Endothelial cell of umbilical vein (primary cell): ENCODE data around the gene RNF213. TPM values are rescaled to one million over a fixed set of nuclear protein-coding genes. Genes with fewer than 3 reads are reported as not detected.

Source experiments
- BruUV-seq: library from RNA; stranded (reverse); fragments of 400-500 nt; replicated peaks from 2 replicates; lab custom pipeline; 2021; lab: Mats Ljungman, UMichigan
- CTCF ChIA-PET: fragments of 300-600, 350-600 bp; sonication (Branson Sonifier 250); formaldehyde crosslinking; loops from one replicate; lab custom pipeline; 2021; ENCODE audit warnings: antibody characterized with exemption, inconsistent platforms; lab: Charles Lee
- POLR2A ChIA-PET: fragments of 300-600, 350-600 bp; sonication (Branson Sonifier 250); formaldehyde crosslinking; loops from one replicate; lab custom pipeline; 2021; ENCODE audit warnings: antibody characterized with exemption, inconsistent platforms; lab: Charles Lee
- DNase-seq: peaks from one replicate; pipeline ENCODE4 v3.0.0-alpha.2; 2011; ENCODE audit warnings: low read depth, low spot score
- FAIRE-seq: peaks from 2 replicates; lab custom pipeline; 2011; peaks lifted over from hg19 to GRCh38; lab: Jason Lieb, UNC
- H2AFZ ChIP-seq: 2 replicates; pipeline ENCODE4 v1.6.0; 2012; ENCODE audit warnings: low read depth, low read length, control low read depth, inconsistent platforms
- H3K27ac ChIP-seq: 2 replicates; pipeline ENCODE4 v1.5.1; 2011; ENCODE audit warnings: low read depth, mild to moderate bottlenecking, control low read depth, low read length, moderate library complexity; ENCODE audit not compliant: insufficient read depth
- H3K27me3 ChIP-seq, 2 experiments: 2 replicates each; pipeline versions ENCODE4 v1.6.0 to v1.6.1; 2011; ENCODE audit warnings: low read length in 2 of 2, mixed read lengths in 1 of 2; ENCODE audit not compliant: control insufficient read depth in 2 of 2, insufficient read depth in 2 of 2
- H3K36me3 ChIP-seq, 2 experiments: 2 replicates in 1 of 2; 3 replicates in 1 of 2; pipeline ENCODE4 v1.5.1; 2011; ENCODE audit warnings: low read length in 2 of 2, mild to moderate bottlenecking in 1 of 2, moderate library complexity in 1 of 2; ENCODE audit not compliant: control insufficient read depth in 2 of 2, insufficient read depth in 2 of 2; ENCODE audit errors: extremely low read depth in 1 of 2
- H3K4me1 ChIP-seq: 3 replicates; pipeline ENCODE4 v1.5.1; 2011; ENCODE audit warnings: mild to moderate bottlenecking, low read length; ENCODE audit not compliant: control insufficient read depth, insufficient read depth; ENCODE audit errors: extremely low read depth
- H3K4me2 ChIP-seq: 2 replicates; pipeline ENCODE4 v1.6.1; 2011; ENCODE audit warnings: low read length, control low read depth, mixed read lengths; ENCODE audit not compliant: insufficient read depth
- H3K4me3 ChIP-seq, 3 experiments: fragments of 200-600 bp in 1 of 3; sonication (generic), shearing (Covaris generic) in 1 of 3; replicated peaks in 1 of 3; 2 replicates each; pipeline ENCODE4 v1.5.1; 2011 to 2016; ENCODE audit warnings: control low read depth in 3 of 3, low read length in 3 of 3, mild to moderate bottlenecking in 2 of 3, inconsistent platforms in 1 of 3, low read depth in 1 of 3, moderate library complexity in 1 of 3; ENCODE audit not compliant: insufficient read depth in 1 of 3
- H3K79me2 ChIP-seq: 2 replicates; pipeline ENCODE4 v1.6.0; 2012; ENCODE audit warnings: low read length, inconsistent platforms; ENCODE audit not compliant: control insufficient read depth, insufficient read depth
- H3K9ac ChIP-seq: replicated peaks from 2 replicates; pipeline ENCODE3; 2011; ENCODE audit warnings: low read length, control low read depth; ENCODE audit not compliant: insufficient read depth; ENCODE audit errors: extremely low read depth
- H3K9me1 ChIP-seq: replicated peaks from 3 replicates; pipeline ENCODE4 v1.6.0; 2011; ENCODE audit warnings: mild to moderate bottlenecking, low read length; ENCODE audit not compliant: control insufficient read depth, insufficient read depth; ENCODE audit errors: extremely low read depth
- H3K9me3 ChIP-seq: replicated peaks from 2 replicates; pipeline ENCODE4 v1.5.1; 2012; ENCODE audit warnings: low read length, inconsistent platforms; ENCODE audit not compliant: control insufficient read depth, insufficient read depth
- H4K20me1 ChIP-seq: replicated peaks from 2 replicates; pipeline ENCODE3; 2011; ENCODE audit warnings: mild to moderate bottlenecking, low read length; ENCODE audit not compliant: control insufficient read depth, insufficient read depth; ENCODE audit errors: extremely low read depth
- CTCF ChIP-seq, 2 donors: IDR thresholded peaks; 1 replicate in 1 of 2; 2 replicates in 1 of 2; pipeline ENCODE4 v1.5.1; 2011; ENCODE audit warnings: low read length in 2 of 2, mild to moderate bottlenecking in 2 of 2, moderate library complexity in 2 of 2, control low read depth in 1 of 2, inconsistent platforms in 1 of 2, low read depth in 1 of 2; ENCODE audit not compliant: insufficient read depth in 1 of 2; ENCODE audit errors: extremely low read depth in 1 of 2
- EZH2 ChIP-seq: IDR thresholded peaks from 2 replicates; pipeline ENCODE4 v1.6.1; 2012; ENCODE audit warnings: borderline replicate concordance, low read depth, mild to moderate bottlenecking, moderate library complexity, low read length, inconsistent platforms; ENCODE audit not compliant: severe bottlenecking
- FOS ChIP-seq: IDR thresholded peaks from 2 replicates; pipeline ENCODE4 v1.6.1; 2011; ENCODE audit warnings: mild to moderate bottlenecking, low read length, moderate library complexity, borderline replicate concordance; ENCODE audit not compliant: insufficient read depth
- GATA2 ChIP-seq: IDR thresholded peaks from 2 replicates; pipeline ENCODE4 v1.7.0; 2011; ENCODE audit warnings: low read depth, mild to moderate bottlenecking, moderate library complexity, mixed read lengths, low read length; ENCODE audit not compliant: insufficient read length, insufficient read depth
- JUN ChIP-seq: IDR thresholded peaks from 2 replicates; pipeline ENCODE4 v1.6.1; 2011; ENCODE audit warnings: borderline replicate concordance, low read depth; ENCODE audit not compliant: insufficient read length, insufficient read depth
- MAX ChIP-seq: IDR thresholded peaks from 2 replicates; pipeline ENCODE4 v1.6.1; 2011; ENCODE audit not compliant: insufficient read depth, insufficient read length
- MYC ChIP-seq: IDR thresholded peaks from one replicate; pipeline ENCODE4 v1.6.1; 2011; ENCODE audit warnings: mild to moderate bottlenecking, low read depth, low read length
- POLR2A ChIP-seq: IDR thresholded peaks from 2 replicates; pipeline ENCODE4 v1.6.1; 2012; ENCODE audit warnings: low read depth, mild to moderate bottlenecking, control low read depth, low read length
- POLR2AphosphoS5 ChIP-seq: IDR thresholded peaks from 2 replicates; pipeline ENCODE4 v1.6.1; 2012; ENCODE audit warnings: low read depth, mild to moderate bottlenecking, control low read depth, low read length, moderate library complexity; ENCODE audit not compliant: insufficient read depth
- dilution Hi-C: fragments of 300-500 bp; cut with MboI; formaldehyde crosslinking; loops from one replicate; pipeline ENCODE4 v1.15.0; 2019; ENCODE audit warnings: low sequenced_read_pairs; ENCODE audit not compliant: extremely low pct_ligation_motif_present
- intact Hi-C: fragments of 100-400 bp; cut with micrococcal nuclease; formaldehyde crosslinking; loops from one replicate; pipeline ENCODE4 v1.10.0; 2022
- polyA plus RNA-seq, 4 experiments: library from polyadenylated mRNA; depleted of rRNA in 3 of 4; stranded (reverse) in 3 of 4; unstranded in 1 of 4; fragments of >200 nt; gene quantifications; 2 replicates each; pipeline versions ENCODE4 v1.2.1 to v1.2.3, GENCODE V29; 2011 to 2012; ENCODE audit warnings: missing spikeins in 1 of 4
- total RNA-seq: library from RNA; stranded (reverse); gene quantifications from 2 replicates; pipeline ENCODE4 v1.2.3, GENCODE V29; 2021

RNF213 gene
- total and polyA plus RNA-seq, 2 donors (not counting 3 experiments of a cell fraction or from before 2014, with no cell fraction given) = 36.5 to 116 TPM

DNA sequence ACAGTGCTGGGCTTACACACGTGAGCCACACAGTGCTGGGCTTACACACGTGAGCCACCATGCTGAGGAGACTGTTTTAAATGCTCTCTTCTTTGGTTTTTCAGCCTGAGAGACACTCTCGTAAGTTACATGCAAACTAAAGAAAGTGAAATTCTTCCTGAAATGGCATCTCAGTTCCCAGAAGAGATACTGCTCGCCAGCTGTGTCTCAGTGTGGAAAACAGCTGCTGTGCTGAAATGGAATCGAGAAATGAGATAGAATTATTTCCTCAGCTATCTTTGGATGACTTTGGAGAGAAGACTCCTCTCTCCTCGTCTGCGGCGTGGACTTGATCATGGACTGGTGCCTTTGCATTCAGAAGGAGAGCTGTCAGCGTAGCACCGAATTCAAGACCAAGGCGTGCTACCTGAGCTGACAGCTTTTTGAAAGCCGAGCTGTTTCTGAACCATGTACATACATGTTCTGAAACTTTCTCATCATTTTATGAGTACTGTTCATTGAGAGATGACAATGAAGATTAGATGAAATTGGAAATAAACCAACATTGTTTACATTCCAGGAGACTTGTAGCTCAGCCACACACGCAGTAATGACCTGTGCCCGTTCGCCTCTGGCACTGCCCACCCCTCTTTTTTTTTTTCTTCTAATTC lies 132.7 kb downstream of the RNF213 start:
- Histone ChIP-seq H3K4me3 (no peak overlapping the region), H4K20me1 (no peaks in the 10 kb centered on the region), H2AFZ (no peak overlapping the region), H3K36me3 (peaks cover 10 to 19% of the 10 kb centered on the region in 2 experiments), H3K9me1 (no peaks in the 10 kb centered on the region), H3K79me2 (no peaks in the 10 kb centered on the region), H3K9ac (no peak overlapping the region), H3K4me1 (no peaks in the 10 kb centered on the region), H3K27ac (no peak overlapping the region), H3K4me2 (no peak overlapping the region), H3K9me3 (no peaks in the 10 kb centered on the region), H3K27me3 (no peaks in the 10 kb centered on the region)
- DNase-seq (no peak), FAIRE-seq (no peak)
- BruUV-seq = TSS peak; percentile 40
- POLR2A ChIA-PET = no interaction called here
- intact Hi-C loops (no loop called here), dilution Hi-C loops (no loop called here)
- no peak for TF ChIP-seq CTCF (IDR thresholded peaks at IDR 0.05; ENCODE audit: extremely low read depth in 1 of 2, insufficient read depth in 1 of 2, low read depth in 1 of 2, low read length in 2 of 2)
- TF ChIP-seq MYC = no peak
- TF ChIP-seq JUN = no peak
- TF ChIP-seq FOS = no peak
- no peak for TF ChIP-seq POLR2AphosphoS5
- no peak for TF ChIP-seq MAX
- TF ChIP-seq GATA2 = no peak
- no peak for TF ChIP-seq POLR2A
- no peak for TF ChIP-seq EZH2
- CTCF ChIA-PET = interaction anchor here (0.9 kb wide), 1 partner anchor 8 kb away, joined by 3 read pairs; no protein-coding TSS in a partner anchor
